Thymus (tissue), 11 donors: ENCODE results near the gene KLHL20. TPM values are rescaled to one million over a fixed set of nuclear protein-coding genes. Genes with fewer than 3 reads are reported as not detected.
"Not testable (repeated sequence)": the region's sequence is repeated elsewhere in the genome, so short reads cannot be mapped to it uniquely, and the experiment has no call there.

Experiments used
- DNase-seq, 9 donors: peaks; one replicate each; pipeline ENCODE4 v3.0.0-alpha.2; 2013; ENCODE audit warnings: low spot score in 9 of 9, low read depth in 6 of 9, missing footprints in 1 of 9
- H3K27ac ChIP-seq, 2 donors: one replicate each; pipeline ENCODE4 v1.5.1; 2013; ENCODE audit warnings: control low read depth in 1 of 2, low read depth in 1 of 2, low read length in 1 of 2, mild to moderate bottlenecking in 1 of 2, moderate library complexity in 1 of 2
- H3K27me3 ChIP-seq, 2 donors: one replicate each; pipeline ENCODE4 v1.5.1; 2013; ENCODE audit warnings: low read length in 1 of 2; ENCODE audit not compliant: control insufficient read depth in 2 of 2, insufficient read depth in 1 of 2
- H3K36me3 ChIP-seq, 2 donors: one replicate each; pipeline ENCODE4 v1.5.1; 2013; ENCODE audit warnings: low read length in 1 of 2, mild to moderate bottlenecking in 1 of 2, moderate library complexity in 1 of 2; ENCODE audit not compliant: control insufficient read depth in 2 of 2, insufficient read depth in 2 of 2
- H3K4me1 ChIP-seq, 2 donors: one replicate each; pipeline ENCODE4 v1.5.1; 2013; ENCODE audit warnings: low read length in 2 of 2; ENCODE audit not compliant: control insufficient read depth in 2 of 2, insufficient read depth in 2 of 2
- H3K4me3 ChIP-seq, 2 donors: one replicate each; pipeline ENCODE4 v1.5.1; 2013; ENCODE audit warnings: low read length in 2 of 2, control low read depth in 1 of 2, mild to moderate bottlenecking in 1 of 2
- H3K9me3 ChIP-seq, 2 donors: one replicate each; pipeline ENCODE4 v1.5.1; 2013; ENCODE audit warnings: low read length in 1 of 2, mild to moderate bottlenecking in 1 of 2; ENCODE audit not compliant: control insufficient read depth in 2 of 2, insufficient read depth in 1 of 2
- WGBS: extraction: QIAGEN DNeasy Blood & Tissue Kit; methylation state at CpG from one replicate; pipeline ENCODE4 v1.1.7; 2013; 5-methylcytosine and 5-hydroxymethylcytosine counted together
- polyA plus RNA-seq: library from polyadenylated mRNA; stranded (reverse); fragments of 200-250 nt; gene quantifications from one replicate; pipeline ENCODE4 v1.2.3, GENCODE V29; 2013
- total RNA-seq: library from RNA; stranded (reverse); fragments of 120-200 nt; gene quantifications from one replicate; pipeline ENCODE4 v1.2.4, GENCODE V29; 2013
- donor health status: healthy.

KLHL20 gene
- total and polyA plus RNA-seq, 2 donors = 13.2 to 18.0 TPM

DNA sequence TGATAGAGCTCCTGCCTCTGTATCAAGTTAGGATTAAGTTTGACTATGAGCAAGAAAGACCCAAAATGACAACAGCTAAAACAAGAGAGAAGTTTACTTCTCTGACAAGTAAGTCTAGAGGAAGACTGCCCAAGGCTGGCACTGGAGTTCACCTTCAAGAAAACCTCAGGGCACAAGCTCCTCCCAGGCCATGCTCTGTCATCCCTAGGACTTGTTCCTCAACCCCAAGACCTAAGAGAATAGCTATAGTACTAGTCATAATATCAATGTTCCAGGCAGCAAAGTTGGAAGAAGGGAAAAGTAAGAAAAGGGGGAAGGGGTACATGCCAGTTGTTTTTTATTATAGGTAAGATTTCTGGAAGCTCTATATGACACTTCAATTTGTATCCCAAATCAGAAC lies 83.3 kb downstream of the KLHL20 start:
- Histone ChIP-seq H3K27ac (no peak overlapping the region), H3K4me1 (no peaks in the 10 kb centered on the region), H3K9me3 (no peaks in the 10 kb centered on the region), H3K4me3 (no peak overlapping the region), H3K36me3 (peaks cover 3 to 29% of the 10 kb centered on the region in 2 donors), H3K27me3 (no peaks in the 10 kb centered on the region)
- DNase-seq = no peak

GRCh38 chr1:173799995-173800394 lies 85.2 kb downstream of the KLHL20 start:
- WGBS = 100% methylated on average over 1 of the region's 1 CpG
- H3K36me3 ChIP-seq = peaks cover 5 to 34% of the 10 kb centered on the region in 2 donors
- H3K4me1 ChIP-seq = not testable (repeated sequence)

DNA sequence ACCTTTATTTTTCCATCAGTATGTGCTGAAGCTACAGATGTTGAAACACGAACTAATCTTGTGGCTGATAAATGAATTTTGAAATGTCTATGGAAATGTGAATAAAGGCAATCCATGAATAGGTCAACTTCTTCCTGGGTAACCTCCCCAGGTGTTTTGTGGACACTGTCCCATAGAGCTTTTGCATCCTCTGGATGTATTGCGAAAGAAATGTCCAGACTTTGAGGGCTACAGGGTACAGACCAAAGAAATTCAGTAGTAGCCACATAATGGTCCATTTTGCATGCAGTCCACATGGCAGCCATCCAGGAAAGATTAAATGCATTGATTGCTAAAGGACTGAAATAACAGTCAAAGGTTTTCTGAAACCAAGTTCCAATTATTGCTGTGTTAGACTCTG lies 88.2 kb downstream of the KLHL20 start:
- H3K27ac ChIP-seq = no peak overlapping the region
- no peaks in the 10 kb centered on the region for H3K27me3 ChIP-seq
- no peaks in the 10 kb centered on the region for H3K4me1 ChIP-seq
- H3K36me3 ChIP-seq = peaks cover 17 to 54% of the 10 kb centered on the region in 2 donors
- no peaks in the 10 kb centered on the region for H3K9me3 ChIP-seq
- DNase-seq = no peak
- WGBS = 97% methylated on average over 2 of the region's 2 CpGs
- H3K4me3 ChIP-seq = no peak overlapping the region

More at GRCh38 chr1:173799995-173800394, 85.2 kb downstream of the KLHL20 start:
- not testable (repeated sequence) for DNase-seq, H3K27me3 ChIP-seq, H3K4me3 ChIP-seq, H3K9me3 ChIP-seq, H3K27ac ChIP-seq

- not testable (repeated sequence) for H3K27ac ChIP-seq, H3K27me3 ChIP-seq, H3K4me1 ChIP-seq, H3K4me3 ChIP-seq, H3K9me3 ChIP-seq, DNase-seq
- 97% methylated on average over 5 of the region's 5 CpGs for WGBS
- H3K36me3 ChIP-seq = peaks cover 4 to 17% of the 10 kb centered on the region in 2 donors
Measured at GRCh38 chr1:173813654-173814053, 98.9 kb downstream of the KLHL20 start.

DNA sequence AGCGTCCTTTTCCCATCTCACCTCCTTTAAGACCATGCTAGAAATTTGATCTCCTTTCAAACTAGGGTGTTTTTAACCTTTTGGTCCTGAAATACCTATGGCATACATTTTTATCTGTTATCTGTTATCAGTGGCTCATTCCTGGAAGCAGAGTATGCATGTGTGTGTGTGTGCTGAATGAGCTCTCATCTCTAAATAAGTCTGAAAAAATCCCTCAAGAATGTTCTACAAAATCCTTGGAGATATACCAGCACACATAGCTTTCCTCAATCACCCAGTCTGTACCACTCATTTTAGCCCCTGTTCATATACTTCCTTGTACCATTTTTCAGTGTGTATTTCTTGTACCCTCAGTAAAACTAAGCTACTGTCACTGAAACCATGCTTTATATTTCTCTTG lies 103.7 kb downstream of the KLHL20 start:
- DNase-seq = no peak
- no peak overlapping the region for H3K27ac ChIP-seq
- no peaks in the 10 kb centered on the region for H3K27me3 ChIP-seq
- 99% methylated on average over 1 of the region's 1 CpG for WGBS
- peaks cover 0 to 15% of the 10 kb centered on the region in 2 donors for H3K36me3 ChIP-seq
- no peak overlapping the region for H3K4me3 ChIP-seq
- peaks cover 0 to 4% of the 10 kb centered on the region in 2 donors for H3K9me3 ChIP-seq
- peaks cover 2 to 6% of the 10 kb centered on the region in 2 donors for H3K4me1 ChIP-seq

DNA sequence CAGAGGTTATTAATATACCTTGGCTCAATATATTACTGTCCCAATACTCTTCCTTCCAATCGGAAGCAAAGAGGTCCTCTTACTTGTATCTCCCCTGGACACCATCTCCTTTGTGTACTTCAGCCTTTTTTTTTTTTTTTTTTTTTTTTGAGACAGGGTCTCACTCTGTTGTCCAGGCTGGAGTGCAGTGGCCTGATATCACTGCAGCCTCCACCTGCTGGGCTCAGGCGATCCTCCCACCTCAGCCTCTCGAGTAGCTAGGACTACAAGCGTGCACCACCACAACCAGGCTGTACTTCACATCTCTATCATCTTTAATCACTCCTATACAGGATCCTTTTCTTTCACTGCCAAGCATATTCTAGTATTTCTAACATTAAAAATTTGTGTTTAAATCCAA lies 106.9 kb downstream of the KLHL20 start:
- H3K36me3 ChIP-seq = peaks cover 0 to 15% of the 10 kb centered on the region in 2 donors
- H3K9me3 ChIP-seq = peaks cover 0 to 3% of the 10 kb centered on the region in 2 donors
- no peak for DNase-seq
- peaks cover 2 to 17% of the 10 kb centered on the region in 2 donors for H3K4me1 ChIP-seq
- WGBS = 97% methylated on average over 4 of the region's 4 CpGs
- no peak overlapping the region for H3K27ac ChIP-seq
- H3K27me3 ChIP-seq = no peaks in the 10 kb centered on the region
- H3K4me3 ChIP-seq = no peak overlapping the region

- Histone ChIP-seq H3K27ac (peak overlapping the region; percentile 93 to 95), H3K36me3 (peaks cover 0 to 7% of the 10 kb centered on the region in 2 donors), H3K4me3 (peak overlapping the region; percentile 55 to 81), H3K27me3 (no peaks in the 10 kb centered on the region), H3K4me1 (peaks cover 2 to 17% of the 10 kb centered on the region in 2 donors), H3K9me3 (no peaks in the 10 kb centered on the region)
- no peak for DNase-seq
- WGBS = under 1% methylated on average over 25 of the region's 25 CpGs
Measured at GRCh38 chr1:173823781-173824314, 109.1 kb downstream of the KLHL20 start.

DNA sequence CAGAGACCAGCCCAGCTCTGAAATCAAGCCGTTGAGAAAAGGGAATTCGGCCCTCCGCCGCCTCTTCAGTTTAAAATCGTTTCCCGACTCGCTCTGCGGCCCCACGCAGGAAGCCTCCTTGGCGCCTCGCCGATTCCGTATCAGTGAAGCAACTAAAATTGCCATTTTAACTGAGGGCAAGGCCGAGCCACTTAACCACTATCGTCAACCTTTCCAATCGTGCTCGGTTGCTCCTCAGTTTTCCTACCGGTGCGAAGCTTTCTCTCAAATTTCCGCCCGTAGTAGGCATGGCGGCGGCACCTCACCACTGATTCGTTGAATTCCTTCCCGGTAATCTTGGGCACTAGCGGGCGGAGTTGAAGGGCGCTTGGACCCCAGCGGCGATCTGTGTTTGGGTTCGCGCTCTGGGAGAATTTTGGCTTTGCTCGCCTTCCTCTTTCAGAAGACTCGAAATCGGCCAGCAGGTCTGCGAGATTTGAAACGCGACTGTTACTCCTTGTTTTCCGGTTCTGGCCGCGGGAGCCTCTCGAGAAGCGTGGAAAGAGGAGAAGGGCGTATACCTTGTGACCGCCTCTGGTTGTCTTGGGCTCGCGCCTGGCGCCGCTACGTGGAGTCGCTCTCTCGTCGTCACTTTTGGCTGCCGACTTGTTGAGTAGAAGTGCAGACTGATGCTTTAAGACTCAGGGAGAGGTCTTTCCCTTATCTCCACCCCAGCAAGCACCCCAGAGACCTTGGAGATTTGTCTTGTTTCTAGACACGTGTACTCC lies 109.7 kb downstream of the KLHL20 start, which contains the start of the genes CENPL and DARS2:
TSS of gene CENPL (minus strand) at position 569 of the 767 bp plus-strand sequence. CDS start 13,584 bp downstream, outside the sequence.
TSS of gene DARS2 (plus strand) at position 359 of the 767 bp plus-strand sequence. CDS start 557 bp downstream, outside the sequence.
- Histone ChIP-seq H3K4me1 (peaks cover 2 to 17% of the 10 kb centered on the region in 2 donors), H3K4me3 (peak within 1 kb of the TSS; percentile 55 to 81), H3K27me3 (no peaks in the 10 kb centered on the region), H3K36me3 (peaks cover 0 to 2% of the 10 kb centered on the region in 2 donors), H3K9me3 (no peaks in the 10 kb centered on the region), H3K27ac (peak within 1 kb of the TSS; percentile 93 to 95)
- WGBS = under 1% methylated on average over 55 of the region's 55 CpGs
- DNase-seq = peak; percentile 83 to 98 (median 95)

- H3K4me1 ChIP-seq = peaks cover 2 to 17% of the 10 kb centered on the region in 2 donors
- WGBS = 95% methylated on average over 2 of the region's 2 CpGs
- H3K9me3 ChIP-seq = no peaks in the 10 kb centered on the region
Measured at GRCh38 chr1:173827611-173828010, 112.8 kb downstream of the KLHL20 start.

More at GRCh38 chr1:173827611-173828010, 112.8 kb downstream of the KLHL20 start:
- Histone ChIP-seq H3K27me3 (no peaks in the 10 kb centered on the region), H3K4me3 (no peak overlapping the region), H3K36me3 (peaks cover 0 to 6% of the 10 kb centered on the region in 2 donors), H3K27ac (no peak overlapping the region)
- DNase-seq = no peak
